Liver (tissue), 9 donors: ENCODE results near the gene ST6GALNAC4. TPM values are rescaled to one million over a fixed set of nuclear protein-coding genes. Genes with fewer than 3 reads are reported as not detected.

ENCODE experiments used
- DNase-seq: peaks from one replicate; pipeline ENCODE4 v3.0.0-alpha.2; 2017; ENCODE audit warnings: low spot score
- H3K27ac ChIP-seq, 2 donors: one replicate each; pipeline ENCODE4 v1.7.0; 2013; ENCODE audit warnings: inconsistent platforms in 2 of 2, low read length in 2 of 2, control low read depth in 1 of 2, low read depth in 1 of 2, mild to moderate bottlenecking in 1 of 2
- H3K27me3 ChIP-seq, 4 donors: one replicate each; pipeline versions ENCODE4 v1.6.1 to v1.7.0; 2013; ENCODE audit warnings: low read length in 3 of 4, inconsistent platforms in 1 of 4, mild to moderate bottlenecking in 1 of 4, moderate library complexity in 1 of 4; ENCODE audit not compliant: control insufficient read depth in 4 of 4, insufficient read depth in 4 of 4
- H3K36me3 ChIP-seq, 4 donors: one replicate each; pipeline versions ENCODE4 v1.6.1 to v1.7.0; 2013; ENCODE audit warnings: low read length in 3 of 4, mild to moderate bottlenecking in 3 of 4, low read depth in 1 of 4, moderate library complexity in 1 of 4; ENCODE audit not compliant: control insufficient read depth in 4 of 4, insufficient read depth in 3 of 4
- H3K4me1 ChIP-seq, 4 donors: one replicate each; pipeline versions ENCODE4 v1.6.1 to v1.7.0; 2013; ENCODE audit warnings: low read length in 3 of 4, mild to moderate bottlenecking in 3 of 4, moderate library complexity in 1 of 4; ENCODE audit not compliant: control insufficient read depth in 4 of 4, insufficient read depth in 4 of 4
- H3K4me3 ChIP-seq, 3 donors: one replicate each; pipeline versions ENCODE4 v1.6.1 to v1.7.0; 2013; ENCODE audit warnings: low read length in 3 of 3, control low read depth in 1 of 3, low read depth in 1 of 3, mild to moderate bottlenecking in 1 of 3
- H3K9ac ChIP-seq, 2 donors: one replicate each; pipeline ENCODE4 v1.7.0; 2013; ENCODE audit warnings: low read length in 2 of 2, mild to moderate bottlenecking in 2 of 2, moderate library complexity in 2 of 2, control low read depth in 1 of 2, low read depth in 1 of 2
- H3K9me3 ChIP-seq, 4 donors: one replicate each; pipeline versions ENCODE4 v1.6.1 to v1.7.0; 2013; ENCODE audit warnings: low read length in 3 of 4; ENCODE audit not compliant: control insufficient read depth in 4 of 4
- EGR1 ChIP-seq, 2 donors: IDR thresholded peaks; 2 replicates each; pipeline ENCODE4 v1.6.1; 2016 to 2018; ENCODE audit warnings: antibody characterized with exemption in 2 of 2, low read depth in 2 of 2
- FOXA1 ChIP-seq: IDR thresholded peaks from 2 replicates; pipeline ENCODE4 v1.6.1; 2016; ENCODE audit warnings: antibody characterized with exemption
- FOXA2 ChIP-seq: IDR thresholded peaks from 2 replicates; pipeline ENCODE4 v1.6.1; 2016; ENCODE audit warnings: antibody characterized with exemption
- GABPA ChIP-seq, 2 donors: IDR thresholded peaks in 1 of 2; conservative IDR thresholded peaks in 1 of 2; 2 replicates each; pipeline ENCODE4 v1.6.1; 2016; ENCODE audit warnings: antibody characterized with exemption in 2 of 2, mild to moderate bottlenecking in 1 of 2, moderate library complexity in 1 of 2
- HNF4A ChIP-seq, 2 donors: conservative IDR thresholded peaks; 2 replicates each; pipeline ENCODE4 v1.6.1; 2016; ENCODE audit warnings: antibody characterized with exemption in 2 of 2, mild to moderate bottlenecking in 2 of 2
- HNF4G ChIP-seq: IDR thresholded peaks from 2 replicates; pipeline ENCODE4 v1.6.1; 2016; ENCODE audit warnings: antibody characterized with exemption
- JUND ChIP-seq, 2 donors: IDR thresholded peaks; 2 replicates each; pipeline ENCODE4 v1.6.1; 2016; ENCODE audit warnings: antibody characterized with exemption in 2 of 2
- NR2F2 ChIP-seq: IDR thresholded peaks from 2 replicates; pipeline ENCODE4 v1.6.1; 2016; ENCODE audit warnings: antibody characterized with exemption
- RAD21 ChIP-seq, 2 donors: IDR thresholded peaks; 2 replicates each; pipeline ENCODE4 v1.6.1; 2016; ENCODE audit warnings: antibody characterized with exemption in 2 of 2, mild to moderate bottlenecking in 2 of 2
- RXRA ChIP-seq, 2 donors: IDR thresholded peaks; 2 replicates each; pipeline ENCODE4 v1.6.1; 2017 to 2018; ENCODE audit warnings: antibody characterized with exemption in 2 of 2, mild to moderate bottlenecking in 1 of 2
- SP1 ChIP-seq: IDR thresholded peaks from 2 replicates; pipeline ENCODE4 v1.6.1; 2018; ENCODE audit warnings: antibody characterized with exemption, mild to moderate bottlenecking
- TAF1 ChIP-seq: conservative IDR thresholded peaks from 2 replicates; pipeline ENCODE4 v1.6.1; 2016; ENCODE audit warnings: antibody characterized with exemption, mild to moderate bottlenecking
- YY1 ChIP-seq: IDR thresholded peaks from 2 replicates; pipeline ENCODE4 v1.6.1; 2016; ENCODE audit warnings: antibody characterized with exemption, mild to moderate bottlenecking
- WGBS: extraction: QIAGEN DNeasy Blood & Tissue Kit; methylation state at CpG from one replicate; pipeline ENCODE4 v1.1.7; 2013; 5-methylcytosine and 5-hydroxymethylcytosine counted together
- polyA plus RNA-seq, 2 donors: library from polyadenylated mRNA; stranded (reverse) in 1 of 2; unstranded in 1 of 2; fragments of 200-250 nt in 1 of 2; fragments of >200 nt in 1 of 2; fragmentation: Nextera tagmentation in 1 of 2; extraction: Ambion mirVana in 1 of 2; gene quantifications; one replicate each; pipeline versions ENCODE4 v1.2.1 to v1.2.3, GENCODE V29; 2013 to 2015
- total RNA-seq, 2 donors: library from RNA; depleted of rRNA; stranded (reverse); fragments of >200 nt; gene quantifications; one replicate each; pipeline ENCODE4 v1.2.3, GENCODE V29; 2014
- TF ChIP-seq, protein P1 (sequence below): IDR thresholded peaks from 2 replicates; pipeline ENCODE4 v1.6.1; 2016; ENCODE audit warnings: antibody characterized with exemption
- TF ChIP-seq, protein P2 (sequence below): IDR thresholded peaks from 2 replicates; pipeline ENCODE4 v1.6.1; 2016; ENCODE audit warnings: antibody characterized with exemption
- TF ChIP-seq, protein P3 (sequence below): IDR thresholded peaks from 2 replicates; pipeline ENCODE4 v1.6.1; 2016; ENCODE audit warnings: antibody characterized with exemption
- TF ChIP-seq, protein P4 (sequence below): IDR thresholded peaks from 2 replicates; pipeline ENCODE4 v1.6.1; 2016; ENCODE audit warnings: antibody characterized with exemption, mild to moderate bottlenecking
- TF ChIP-seq, protein P5 (sequence below): fragments of 150-350 bp; IDR thresholded peaks from 2 replicates; pipeline ENCODE4 v1.5.1; 2017; ENCODE audit warnings: improper control_type of control experiment, low read depth, low read length; ENCODE audit not compliant: missing input control
- donor health status: healthy.
- donor health status: healthy.
- donor health status: healthy.
- donor health status: healthy.
- donor health status: healthy.

Gene ST6GALNAC4
- total and polyA plus RNA-seq, 4 donors, result 2.5 to 83.7 (median 7.5) TPM

DNA sequence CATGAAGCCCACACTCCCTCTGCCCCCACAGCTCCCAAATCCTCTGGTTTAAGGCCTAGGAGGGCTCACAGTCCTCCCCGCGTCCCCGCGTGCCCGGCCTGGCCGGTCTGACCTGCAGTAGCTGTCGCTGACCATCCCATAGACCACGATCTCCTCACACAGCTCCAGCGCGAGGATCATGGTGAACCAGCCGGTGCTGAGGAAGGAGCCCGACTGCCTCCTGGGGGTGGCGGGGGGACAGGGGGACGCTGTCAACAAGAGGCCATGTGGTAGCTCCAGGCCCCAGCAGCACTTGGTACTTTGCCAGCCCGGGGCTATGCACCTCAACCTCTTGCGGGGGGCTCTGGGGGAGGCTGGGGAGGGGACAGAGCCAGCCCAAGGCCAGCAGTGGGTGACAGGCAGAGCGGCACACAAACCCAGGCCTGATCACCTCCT is 7.0 kb downstream of the ST6GALNAC4 start:
- Histone ChIP-seq H3K27me3 (no peaks in the 10 kb centered on the region), H3K4me1 (peaks cover 0 to 8% (median 3%) of the 10 kb centered on the region in 4 donors), H3K9me3 (no peaks in the 10 kb centered on the region), H3K27ac (no peak overlapping the region), H3K36me3 (peaks cover 0 to 1% (median 0%) of the 10 kb centered on the region in 4 donors), H3K9ac (no peak overlapping the region), H3K4me3 (no peak overlapping the region)
- no peak for DNase-seq
- 91% methylated on average over 17 of the region's 17 CpGs for WGBS
- TF ChIP-seq NR2F2 (no peak), HNF4A (conservative IDR thresholded peaks at IDR 0.05) (no peak), RXRA (IDR thresholded peaks at IDR 0.05) (no peak), RAD21 (IDR thresholded peaks at IDR 0.05) (no peak), JUND (IDR thresholded peaks at IDR 0.05) (no peak), SP1 (no peak), YY1 (no peak), EGR1 (IDR thresholded peaks at IDR 0.05; ENCODE audit: low read depth in 2 of 2) (no peak), HNF4G (no peak), TAF1 (no peak), FOXA1 (no peak), GABPA (IDR thresholded peaks at IDR 0.05 in 1 of 2, conservative IDR thresholded peaks at IDR 0.05 in 1 of 2) (no peak)
- TF ChIP-seq, protein P1, sequence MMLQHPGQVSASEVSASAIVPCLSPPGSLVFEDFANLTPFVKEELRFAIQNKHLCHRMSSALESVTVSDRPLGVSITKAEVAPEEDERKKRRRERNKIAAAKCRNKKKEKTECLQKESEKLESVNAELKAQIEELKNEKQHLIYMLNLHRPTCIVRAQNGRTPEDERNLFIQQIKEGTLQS, result no peak
- TF ChIP-seq, protein P2, sequence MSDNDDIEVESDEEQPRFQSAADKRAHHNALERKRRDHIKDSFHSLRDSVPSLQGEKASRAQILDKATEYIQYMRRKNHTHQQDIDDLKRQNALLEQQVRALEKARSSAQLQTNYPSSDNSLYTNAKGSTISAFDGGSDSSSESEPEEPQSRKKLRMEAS, result no peak
- TF ChIP-seq, protein P3, sequence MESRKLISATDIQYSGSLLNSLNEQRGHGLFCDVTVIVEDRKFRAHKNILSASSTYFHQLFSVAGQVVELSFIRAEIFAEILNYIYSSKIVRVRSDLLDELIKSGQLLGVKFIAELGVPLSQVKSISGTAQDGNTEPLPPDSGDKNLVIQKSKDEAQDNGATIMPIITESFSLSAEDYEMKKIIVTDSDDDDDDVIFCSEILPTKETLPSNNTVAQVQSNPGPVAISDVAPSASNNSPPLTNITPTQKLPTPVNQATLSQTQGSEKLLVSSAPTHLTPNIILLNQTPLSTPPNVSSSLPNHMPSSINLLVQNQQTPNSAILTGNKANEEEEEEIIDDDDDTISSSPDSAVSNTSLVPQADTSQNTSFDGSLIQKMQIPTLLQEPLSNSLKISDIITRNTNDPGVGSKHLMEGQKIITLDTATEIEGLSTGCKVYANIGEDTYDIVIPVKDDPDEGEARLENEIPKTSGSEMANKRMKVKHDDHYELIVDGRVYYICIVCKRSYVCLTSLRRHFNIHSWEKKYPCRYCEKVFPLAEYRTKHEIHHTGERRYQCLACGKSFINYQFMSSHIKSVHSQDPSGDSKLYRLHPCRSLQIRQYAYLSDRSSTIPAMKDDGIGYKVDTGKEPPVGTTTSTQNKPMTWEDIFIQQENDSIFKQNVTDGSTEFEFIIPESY, result no peak
- TF ChIP-seq, protein P4, sequence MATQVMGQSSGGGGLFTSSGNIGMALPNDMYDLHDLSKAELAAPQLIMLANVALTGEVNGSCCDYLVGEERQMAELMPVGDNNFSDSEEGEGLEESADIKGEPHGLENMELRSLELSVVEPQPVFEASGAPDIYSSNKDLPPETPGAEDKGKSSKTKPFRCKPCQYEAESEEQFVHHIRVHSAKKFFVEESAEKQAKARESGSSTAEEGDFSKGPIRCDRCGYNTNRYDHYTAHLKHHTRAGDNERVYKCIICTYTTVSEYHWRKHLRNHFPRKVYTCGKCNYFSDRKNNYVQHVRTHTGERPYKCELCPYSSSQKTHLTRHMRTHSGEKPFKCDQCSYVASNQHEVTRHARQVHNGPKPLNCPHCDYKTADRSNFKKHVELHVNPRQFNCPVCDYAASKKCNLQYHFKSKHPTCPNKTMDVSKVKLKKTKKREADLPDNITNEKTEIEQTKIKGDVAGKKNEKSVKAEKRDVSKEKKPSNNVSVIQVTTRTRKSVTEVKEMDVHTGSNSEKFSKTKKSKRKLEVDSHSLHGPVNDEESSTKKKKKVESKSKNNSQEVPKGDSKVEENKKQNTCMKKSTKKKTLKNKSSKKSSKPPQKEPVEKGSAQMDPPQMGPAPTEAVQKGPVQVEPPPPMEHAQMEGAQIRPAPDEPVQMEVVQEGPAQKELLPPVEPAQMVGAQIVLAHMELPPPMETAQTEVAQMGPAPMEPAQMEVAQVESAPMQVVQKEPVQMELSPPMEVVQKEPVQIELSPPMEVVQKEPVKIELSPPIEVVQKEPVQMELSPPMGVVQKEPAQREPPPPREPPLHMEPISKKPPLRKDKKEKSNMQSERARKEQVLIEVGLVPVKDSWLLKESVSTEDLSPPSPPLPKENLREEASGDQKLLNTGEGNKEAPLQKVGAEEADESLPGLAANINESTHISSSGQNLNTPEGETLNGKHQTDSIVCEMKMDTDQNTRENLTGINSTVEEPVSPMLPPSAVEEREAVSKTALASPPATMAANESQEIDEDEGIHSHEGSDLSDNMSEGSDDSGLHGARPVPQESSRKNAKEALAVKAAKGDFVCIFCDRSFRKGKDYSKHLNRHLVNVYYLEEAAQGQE, result no peak
- TF ChIP-seq, protein P5, sequence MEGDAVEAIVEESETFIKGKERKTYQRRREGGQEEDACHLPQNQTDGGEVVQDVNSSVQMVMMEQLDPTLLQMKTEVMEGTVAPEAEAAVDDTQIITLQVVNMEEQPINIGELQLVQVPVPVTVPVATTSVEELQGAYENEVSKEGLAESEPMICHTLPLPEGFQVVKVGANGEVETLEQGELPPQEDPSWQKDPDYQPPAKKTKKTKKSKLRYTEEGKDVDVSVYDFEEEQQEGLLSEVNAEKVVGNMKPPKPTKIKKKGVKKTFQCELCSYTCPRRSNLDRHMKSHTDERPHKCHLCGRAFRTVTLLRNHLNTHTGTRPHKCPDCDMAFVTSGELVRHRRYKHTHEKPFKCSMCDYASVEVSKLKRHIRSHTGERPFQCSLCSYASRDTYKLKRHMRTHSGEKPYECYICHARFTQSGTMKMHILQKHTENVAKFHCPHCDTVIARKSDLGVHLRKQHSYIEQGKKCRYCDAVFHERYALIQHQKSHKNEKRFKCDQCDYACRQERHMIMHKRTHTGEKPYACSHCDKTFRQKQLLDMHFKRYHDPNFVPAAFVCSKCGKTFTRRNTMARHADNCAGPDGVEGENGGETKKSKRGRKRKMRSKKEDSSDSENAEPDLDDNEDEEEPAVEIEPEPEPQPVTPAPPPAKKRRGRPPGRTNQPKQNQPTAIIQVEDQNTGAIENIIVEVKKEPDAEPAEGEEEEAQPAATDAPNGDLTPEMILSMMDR, result no peak

DNA sequence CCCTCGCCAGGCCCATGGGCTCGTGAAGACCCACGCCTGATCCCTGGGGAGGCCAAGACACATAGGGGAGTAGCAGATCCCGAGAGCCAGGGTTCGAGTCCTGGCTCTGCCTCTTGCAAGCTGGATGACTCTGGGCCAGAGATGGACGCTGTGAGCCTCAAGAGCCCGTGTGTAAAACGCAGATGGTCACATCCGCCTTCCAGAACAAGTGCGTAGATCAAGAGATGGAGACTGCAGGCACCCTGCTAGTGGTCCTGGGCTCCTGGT is 8.2 kb downstream of the ST6GALNAC4 start:
- no peaks in the 10 kb centered on the region for H3K9me3 ChIP-seq
- DNase-seq, result no peak
- no peak overlapping the region for H3K27ac ChIP-seq
- H3K9ac ChIP-seq, result no peak overlapping the region
- H3K27me3 ChIP-seq, result no peaks in the 10 kb centered on the region
- H3K4me3 ChIP-seq, result no peak overlapping the region
- TF ChIP-seq YY1, result no peak
- no peak for TF ChIP-seq GABPA (IDR thresholded peaks at IDR 0.05 in 1 of 2, conservative IDR thresholded peaks at IDR 0.05 in 1 of 2)
- TF ChIP-seq SP1, result no peak
- TF ChIP-seq FOXA1, result no peak
- TF ChIP-seq FOXA2, result no peak
- TF ChIP-seq NR2F2, result no peak
- peaks cover 0 to 11% (median 5%) of the 10 kb centered on the region in 4 donors for H3K4me1 ChIP-seq
- WGBS, result 95% methylated on average over 10 of the region's 10 CpGs
- H3K36me3 ChIP-seq, result peaks cover 0 to 1% (median 0%) of the 10 kb centered on the region in 4 donors
